RKO (cell line): ENCODE results near the gene PRAC2.

Experiments
- DNase-seq: peaks from one replicate; pipeline ENCODE4 v3.0.0-alpha.2; 2016; ENCODE audit warnings: low spot score

The PRAC2 gene

DNA sequence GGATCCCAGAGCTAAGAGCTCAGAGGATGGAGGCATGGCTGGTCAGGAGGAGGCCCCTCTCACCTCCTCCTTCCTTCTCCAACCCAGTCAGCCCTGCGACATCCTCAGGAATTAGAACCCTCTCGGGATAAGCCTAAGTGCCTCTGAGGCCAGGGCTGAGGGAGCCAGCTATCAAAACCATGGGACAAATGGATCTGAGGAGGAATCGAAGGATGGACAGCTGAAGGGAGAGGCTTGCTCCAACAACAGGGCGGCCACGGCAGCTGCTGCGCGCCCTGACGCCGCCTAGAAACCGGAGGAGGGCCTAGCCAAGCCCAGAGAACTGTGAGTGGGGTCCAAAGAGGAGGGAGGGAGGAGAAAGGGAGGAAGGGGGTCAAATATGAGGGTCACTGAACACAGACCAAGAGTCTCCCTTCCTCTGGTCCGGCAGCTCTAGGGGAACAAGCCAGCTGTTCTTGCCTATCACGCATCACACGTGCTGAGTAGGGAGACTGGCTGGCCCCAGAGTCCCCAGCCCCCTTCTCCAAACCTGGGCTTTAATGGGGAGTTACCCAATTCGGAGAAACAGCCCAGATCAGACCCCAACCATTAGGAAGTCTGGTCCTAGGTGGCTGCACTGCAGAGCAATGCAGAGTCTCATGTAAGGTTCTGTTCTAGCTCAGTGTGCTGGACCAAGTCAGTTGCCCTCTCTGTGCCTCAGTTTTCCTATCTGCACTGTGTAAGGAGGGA, 11.5 kb downstream of the PRAC2 start:
- no peak for DNase-seq

DNA sequence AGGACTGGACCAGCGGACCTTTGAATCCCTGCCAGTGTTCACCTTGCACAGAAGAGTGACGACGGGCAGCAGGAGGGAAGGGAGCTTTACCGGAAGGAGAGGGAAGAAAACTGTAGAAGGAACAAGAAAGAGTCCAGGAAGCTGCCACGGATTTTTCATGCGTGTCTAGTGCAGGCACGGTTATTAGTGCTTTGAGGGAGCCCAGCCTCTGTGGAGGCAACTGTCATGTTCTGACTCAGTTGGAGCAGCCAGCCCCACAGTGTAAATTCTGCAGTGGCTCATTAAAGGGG, 12.0 kb downstream of the PRAC2 start:
- DNase-seq, result no peak

DNA sequence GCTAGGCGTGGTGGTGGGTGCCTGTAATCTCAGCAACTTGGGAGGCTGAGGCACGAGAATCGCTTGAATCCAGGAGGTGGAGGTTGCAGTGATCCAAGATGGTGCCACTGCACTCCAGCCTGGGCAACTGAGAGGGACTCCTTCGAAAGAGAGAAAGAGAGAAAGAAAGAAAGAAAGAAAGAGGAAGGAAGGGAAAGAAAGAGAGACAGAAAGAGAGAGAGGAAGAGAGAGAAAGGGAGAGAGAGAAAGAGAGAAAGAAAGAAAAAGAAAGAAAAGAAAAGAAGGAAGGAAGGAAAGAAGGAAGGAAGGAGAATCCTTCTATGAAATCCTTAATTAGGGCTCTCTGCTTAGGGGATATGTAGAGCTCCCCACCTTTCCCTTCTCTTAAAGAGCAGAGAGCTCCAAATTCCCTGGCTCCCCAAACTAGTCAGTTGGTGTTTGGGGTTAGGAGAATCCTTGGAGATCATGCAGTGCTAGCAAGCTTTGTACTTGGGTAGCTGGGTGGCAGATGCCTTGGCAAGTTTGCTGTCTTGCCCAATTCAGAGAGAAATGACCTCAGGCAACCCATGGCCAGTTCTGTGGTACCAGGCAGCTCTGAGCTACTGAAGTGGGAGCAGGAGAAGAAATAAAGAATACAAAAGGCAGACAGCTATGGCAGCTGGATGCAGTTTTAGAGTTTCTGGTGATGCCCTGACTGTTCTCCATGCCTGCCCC, 14.5 kb downstream of the PRAC2 start:
- no peak for DNase-seq

DNA sequence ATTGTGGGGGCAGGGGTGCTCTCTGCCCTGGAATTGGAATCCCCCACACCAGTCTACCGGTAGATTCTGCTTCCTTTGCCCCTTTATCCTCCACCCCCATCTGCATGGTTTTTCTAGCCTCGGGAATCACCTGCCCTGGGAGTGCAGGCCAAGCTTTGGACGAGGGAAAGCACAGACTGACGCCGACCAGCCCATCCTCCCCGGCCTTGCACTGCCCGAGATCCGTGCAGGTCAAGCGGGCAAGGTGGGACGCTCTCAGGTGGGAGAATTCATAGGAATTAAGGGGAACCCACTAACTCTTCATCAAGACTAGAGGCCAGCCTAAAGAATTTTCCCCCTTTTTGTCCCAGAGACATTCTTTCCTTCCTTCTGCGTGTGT, 15.4 kb downstream of the PRAC2 start:
- no peak for DNase-seq

DNA sequence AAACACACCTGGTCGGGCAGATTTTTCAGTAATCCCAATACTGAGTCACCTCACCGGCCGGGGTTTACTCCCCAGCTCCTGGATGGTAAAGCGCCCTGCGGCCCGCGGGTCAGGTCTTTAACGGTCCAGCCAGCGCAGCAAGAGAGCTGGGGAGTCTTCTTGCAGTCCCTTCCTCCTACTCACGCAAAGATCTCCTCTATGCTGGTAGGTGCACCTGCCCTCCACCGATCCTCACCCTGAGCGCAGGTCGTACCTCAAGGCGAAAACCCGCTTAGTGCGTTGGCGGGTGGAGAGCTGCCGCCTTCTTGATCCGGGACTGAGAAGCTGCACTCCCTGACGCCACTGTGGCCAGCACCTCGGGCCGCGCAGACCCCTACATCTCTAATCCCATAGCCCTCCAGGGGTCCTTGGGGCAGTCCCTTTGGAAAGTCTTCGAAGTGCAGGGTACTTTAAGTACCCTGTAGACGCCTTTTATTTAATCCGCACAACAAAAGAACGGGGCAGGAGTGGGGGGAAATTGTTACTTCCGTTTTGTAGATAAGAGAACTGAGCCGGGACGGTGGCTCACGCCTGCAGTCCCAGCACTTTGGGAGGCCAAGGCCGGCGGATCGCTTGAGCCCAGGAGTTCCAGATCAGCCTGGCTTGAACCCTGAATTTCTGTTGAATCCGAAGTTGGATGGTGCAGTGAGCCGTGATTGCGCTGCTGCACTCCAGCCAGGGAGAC, 16.0 kb downstream of the PRAC2 start:
- no peak for DNase-seq

DNA sequence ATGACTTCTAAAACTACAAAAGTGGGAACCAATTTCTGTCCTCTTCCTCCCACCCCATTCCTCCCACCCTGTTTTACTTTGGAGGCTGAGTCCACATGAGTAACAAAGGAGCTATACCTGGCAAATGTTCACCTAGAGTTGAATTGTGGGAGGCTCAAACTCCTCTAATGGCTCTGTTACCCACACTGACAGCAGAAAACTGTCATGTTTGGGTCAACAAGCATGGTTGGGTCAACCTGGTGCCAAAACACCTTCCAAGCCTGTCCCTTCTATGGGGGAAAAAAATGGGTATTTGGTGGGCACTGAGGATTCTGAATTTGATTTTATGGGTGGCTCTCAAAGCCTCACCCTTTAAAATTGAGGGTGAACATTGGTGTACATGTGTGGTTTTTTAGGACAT, 17.6 kb downstream of the PRAC2 start:
- DNase-seq, result no peak

DNA sequence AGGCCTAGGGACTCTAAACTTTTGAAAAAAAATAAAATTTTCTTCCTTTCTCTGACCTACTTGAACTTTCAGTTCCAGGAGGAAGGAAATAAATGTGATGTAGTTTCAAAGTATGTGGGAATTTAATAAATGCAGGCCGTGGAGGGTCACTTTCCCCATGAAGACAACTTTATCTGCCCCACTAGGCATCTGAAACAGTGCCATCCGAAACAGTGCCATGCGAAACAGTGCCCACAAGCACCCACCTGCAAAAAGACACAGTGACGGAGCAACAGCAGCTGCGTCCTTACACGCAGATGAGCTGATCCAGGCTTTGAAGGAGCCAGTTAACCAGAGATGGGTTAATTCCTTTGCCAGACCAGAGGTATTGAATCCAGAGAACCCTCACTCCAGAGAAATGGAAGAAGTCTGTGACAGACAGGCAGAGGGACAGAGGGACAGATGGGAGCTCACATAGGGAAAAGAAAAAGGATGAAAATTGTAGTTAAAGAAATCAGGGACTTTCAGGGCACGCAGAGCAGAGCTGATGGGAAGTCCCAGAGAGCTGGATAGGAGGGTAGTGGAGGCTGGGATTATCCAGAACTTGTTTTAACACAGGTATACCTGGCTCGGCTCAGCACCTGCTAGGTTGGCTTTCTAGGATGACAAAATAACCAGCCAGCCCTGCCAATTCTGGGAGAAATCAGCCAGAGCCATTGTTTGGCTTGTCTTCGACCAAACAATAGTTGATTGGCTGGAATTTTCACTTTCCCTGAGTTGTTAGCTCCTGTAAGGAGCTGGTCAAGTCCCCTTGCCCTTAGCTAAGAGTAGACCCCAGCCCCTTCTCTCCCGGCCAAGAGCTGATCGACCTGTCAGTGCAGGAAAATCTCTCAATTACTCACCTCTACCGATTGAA, 22.6 kb downstream of the PRAC2 start:
- DNase-seq, result no peak

DNA sequence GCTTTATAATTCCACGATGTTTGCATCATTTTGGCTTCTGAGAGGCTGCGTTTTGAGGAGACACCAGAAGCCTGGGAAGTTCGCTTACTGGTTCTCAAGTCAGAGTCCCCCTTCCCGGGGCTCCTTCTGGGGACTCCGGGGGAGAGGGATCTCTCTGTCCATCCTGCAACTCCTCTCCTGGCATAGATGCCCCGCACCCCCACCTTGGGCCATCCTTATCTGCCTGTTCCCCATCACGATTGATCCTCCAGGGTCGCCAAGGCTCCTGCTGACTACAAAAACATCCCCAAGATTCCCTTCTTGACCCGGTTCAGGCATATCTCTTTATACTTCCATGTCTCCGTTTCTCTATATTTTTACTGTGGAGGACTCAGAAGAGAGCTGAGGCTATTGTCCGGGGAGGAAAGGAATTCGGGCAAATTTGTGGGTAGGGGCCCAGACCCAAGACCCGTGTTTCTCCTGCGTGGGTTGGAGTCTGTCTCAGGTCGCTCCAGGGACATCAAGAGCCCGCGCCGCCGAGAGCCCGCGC, 24.0 kb downstream of the PRAC2 start:
- no peak for DNase-seq

DNA sequence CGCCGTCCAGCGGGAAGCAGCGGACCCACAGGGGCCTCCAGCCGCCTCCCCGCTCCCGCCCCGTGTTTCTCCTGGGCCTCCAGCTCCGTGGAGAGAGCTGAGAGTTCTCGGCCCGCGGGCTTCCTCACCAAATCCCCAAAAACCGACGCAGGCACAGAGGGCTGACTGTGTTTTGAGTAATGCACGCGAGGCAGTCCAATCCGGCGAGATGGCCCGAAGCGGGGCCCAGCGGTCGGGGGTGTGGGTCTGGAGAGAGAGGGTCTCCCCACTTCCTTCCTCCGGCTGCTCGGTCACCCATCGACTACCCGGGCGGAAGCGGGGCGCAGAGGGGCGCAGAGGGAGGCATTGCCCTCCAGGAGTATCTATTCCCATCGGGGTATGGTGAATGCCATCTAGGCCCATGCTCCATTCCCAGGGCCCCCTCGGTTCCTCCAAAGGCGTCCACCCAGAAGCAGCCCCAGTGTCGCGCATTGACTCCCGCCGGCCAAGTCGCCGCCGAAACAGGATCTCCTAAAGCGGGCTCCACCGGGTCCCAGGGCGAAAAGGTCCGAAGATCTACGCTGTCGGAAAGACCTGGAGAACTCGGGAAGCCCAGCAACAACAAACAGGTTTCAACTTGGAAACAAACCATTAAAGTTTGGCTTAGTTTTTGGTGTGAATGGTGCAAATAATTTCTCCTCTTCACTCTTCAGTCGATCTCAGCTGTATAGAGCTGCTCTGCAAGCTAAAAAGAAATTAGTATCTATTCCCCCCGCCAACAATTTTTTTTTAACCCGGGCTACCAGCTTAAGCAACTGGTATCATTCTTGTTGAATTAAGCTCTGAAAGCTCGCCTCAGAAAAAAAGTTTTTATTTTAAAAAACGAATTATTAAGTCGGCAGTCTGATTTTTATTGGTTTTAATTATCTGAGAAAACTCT, 24.7 kb downstream of the PRAC2 start:
- no peak for DNase-seq

DNA sequence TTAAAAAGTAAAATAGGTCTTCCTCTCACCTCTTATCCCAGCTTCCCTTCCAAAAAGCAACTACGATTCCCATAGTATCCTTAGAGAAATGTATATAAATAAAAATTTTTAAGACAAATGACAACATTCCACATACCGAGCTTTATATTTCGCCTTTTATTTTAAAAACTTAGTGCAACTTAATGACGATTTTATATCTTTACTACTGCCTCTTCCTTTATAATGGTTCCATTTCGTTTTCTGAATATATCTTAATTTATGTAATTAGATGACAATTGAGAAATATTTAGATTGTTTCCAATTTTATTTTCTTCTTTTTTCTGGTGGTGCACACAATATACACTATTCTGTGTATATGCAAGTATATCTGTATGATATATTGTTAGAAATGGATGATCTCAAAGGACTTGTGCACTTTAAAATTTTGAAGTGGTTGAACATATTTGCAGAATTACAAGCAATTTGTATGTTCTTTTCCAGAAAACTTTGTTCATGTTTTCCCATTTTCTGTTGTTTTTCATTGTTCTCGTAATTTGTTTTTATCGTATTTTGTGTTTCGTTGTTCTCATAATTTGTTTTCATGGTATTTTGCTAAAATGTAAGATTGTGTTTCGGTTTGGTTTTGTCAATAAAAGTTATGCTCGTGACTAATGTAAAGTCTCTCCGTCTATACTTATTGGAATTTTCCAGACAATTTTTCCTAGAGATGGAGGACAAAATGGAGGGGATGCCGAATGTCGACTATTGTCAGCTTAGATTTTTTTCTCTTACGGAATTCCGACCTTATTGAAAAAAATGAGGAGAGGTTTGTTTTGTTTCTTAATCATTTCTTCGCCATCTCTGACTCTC, 26.0 kb downstream of the PRAC2 start:
- DNase-seq, result no peak

DNA sequence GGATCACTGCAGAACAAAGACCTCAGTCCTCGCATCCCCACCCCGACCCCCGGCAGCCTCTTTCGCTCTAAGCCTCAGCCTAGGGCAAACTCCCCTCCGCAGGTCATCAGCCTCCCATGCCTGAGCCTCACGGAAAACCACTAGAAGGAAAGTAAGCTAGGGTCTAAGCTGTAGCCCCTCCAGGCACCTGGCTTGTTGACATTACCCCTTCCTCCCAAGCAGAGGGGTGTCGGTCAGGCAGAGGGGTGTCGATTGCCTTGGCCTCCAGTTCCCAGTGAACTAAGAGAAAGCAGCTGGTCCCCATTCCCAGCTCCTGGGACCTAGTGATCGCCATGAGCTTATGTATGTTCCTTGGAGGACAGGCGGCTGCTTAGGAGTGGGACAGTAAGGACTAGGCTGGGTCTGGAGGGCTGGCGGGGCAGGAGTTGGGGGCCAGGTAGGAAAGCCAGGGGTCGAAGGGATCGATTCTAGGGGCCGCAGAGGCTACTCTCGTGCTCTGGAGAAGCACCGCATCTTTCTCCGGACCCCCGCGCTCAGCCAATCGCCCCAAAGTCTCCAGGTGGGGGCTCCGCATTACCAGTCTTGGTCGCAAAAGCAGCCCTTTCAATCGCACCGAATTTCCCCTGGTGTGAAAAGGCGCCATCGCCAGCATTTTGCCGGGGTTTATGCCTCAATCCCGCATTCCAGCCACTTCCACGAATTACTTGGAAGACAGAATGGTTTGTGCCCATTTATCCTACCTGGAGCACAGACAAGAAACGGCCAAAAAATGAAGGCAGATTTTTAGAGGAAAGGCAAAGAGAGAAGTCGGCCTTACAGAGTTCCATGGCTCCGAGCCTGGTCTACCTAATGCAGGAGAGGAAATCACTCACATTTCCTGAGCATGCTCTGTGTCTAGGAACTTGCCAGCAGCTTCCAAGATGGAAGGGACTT, 26.9 kb downstream of the PRAC2 start:
- no peak for DNase-seq

DNA sequence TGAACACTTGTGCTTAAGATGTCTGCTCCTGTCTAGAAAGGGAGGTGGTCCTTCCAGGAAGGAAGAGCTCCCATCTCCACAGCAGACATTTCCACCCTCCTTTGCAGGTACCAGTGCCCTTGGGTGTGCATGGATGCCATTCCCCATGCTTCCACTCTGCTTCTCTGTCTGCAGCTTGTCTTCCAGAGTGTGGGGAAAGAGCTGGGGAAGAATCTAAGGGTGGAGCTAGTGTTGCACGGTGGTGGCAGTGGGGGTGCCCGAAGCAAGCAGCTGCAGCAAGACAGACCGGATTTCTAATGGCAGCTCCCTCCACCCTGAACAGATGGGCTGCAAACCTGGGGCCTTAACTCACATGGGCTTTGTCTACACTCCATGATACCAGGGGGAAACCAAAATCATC, 28.2 kb downstream of the PRAC2 start:
- no peak for DNase-seq

DNA sequence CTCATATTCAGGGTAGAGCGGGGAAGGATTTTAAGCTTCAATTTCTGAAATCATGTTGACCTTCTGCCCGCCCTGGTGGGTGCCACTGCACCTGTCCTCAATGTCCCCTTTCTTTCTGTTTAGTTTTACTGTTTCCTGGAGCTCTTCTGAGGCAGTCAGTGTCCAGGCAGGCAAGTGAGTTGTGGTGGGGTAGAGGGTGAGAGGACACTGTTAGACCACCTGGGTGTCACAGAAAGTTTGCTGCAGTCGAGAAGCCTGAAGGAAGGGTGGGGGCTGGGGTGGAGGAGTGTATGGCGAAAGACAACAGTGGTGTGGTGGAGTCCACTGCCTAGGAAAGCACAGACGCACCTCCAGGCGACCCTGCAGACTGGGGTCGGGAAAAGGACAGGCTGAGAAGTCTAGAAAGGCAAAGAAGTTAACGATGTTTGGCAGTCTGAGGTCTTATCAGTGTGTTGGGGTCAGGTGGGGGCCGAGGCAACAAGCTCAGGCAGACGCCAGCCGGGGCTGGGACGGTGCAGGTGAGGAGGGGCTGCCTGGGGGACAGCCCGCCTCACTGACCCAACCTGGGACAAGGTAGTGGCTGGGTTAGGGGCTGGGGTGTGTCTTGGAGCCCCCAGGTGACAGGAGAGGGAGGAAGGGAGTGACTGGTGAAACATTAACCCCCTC, 28.9 kb downstream of the PRAC2 start:
- no peak for DNase-seq

DNA sequence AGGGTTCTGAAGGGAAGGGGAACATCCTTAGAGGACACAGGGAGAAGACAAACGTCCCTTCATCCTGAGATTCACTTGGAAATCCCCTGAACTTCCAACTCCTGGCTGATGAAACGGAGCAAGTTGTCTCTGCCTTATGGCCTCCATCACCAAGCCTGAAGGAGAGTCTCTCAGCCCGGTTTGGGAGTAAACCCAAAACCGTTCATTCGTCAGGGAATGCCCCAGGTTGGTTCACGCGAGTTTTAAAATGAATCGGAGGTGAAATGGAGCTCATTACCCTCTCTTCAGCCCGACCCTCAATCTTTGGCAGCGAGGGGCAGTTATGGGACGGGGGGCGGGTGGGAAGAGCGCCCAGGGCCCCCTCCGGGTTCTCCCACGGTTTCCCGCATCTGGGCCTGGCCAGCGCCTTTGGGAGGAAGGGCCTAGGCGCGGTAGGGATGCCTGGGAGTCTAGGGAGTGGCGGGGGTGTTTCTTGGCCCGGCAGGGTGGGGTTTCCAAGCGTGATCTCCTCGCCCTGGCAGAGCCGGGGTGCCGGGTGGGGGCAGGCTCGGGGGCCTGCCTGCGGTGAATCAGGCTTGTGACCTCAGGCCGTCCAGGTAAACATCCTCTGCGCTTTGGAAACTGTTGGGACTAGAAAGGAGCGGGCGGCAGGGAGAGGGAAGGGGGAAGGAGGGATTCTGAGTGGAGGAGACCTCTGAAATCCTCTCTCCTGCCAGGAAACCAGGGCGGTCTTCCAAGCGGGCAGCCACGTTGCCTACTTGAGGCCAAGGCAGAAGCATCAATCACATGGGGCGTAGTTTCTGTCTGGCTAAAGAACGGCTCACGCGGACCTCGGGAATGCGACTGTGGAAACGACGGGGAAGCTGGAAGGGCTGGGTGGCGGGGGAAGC, 29.7 kb downstream of the PRAC2 start:
- DNase-seq, result no peak

DNA sequence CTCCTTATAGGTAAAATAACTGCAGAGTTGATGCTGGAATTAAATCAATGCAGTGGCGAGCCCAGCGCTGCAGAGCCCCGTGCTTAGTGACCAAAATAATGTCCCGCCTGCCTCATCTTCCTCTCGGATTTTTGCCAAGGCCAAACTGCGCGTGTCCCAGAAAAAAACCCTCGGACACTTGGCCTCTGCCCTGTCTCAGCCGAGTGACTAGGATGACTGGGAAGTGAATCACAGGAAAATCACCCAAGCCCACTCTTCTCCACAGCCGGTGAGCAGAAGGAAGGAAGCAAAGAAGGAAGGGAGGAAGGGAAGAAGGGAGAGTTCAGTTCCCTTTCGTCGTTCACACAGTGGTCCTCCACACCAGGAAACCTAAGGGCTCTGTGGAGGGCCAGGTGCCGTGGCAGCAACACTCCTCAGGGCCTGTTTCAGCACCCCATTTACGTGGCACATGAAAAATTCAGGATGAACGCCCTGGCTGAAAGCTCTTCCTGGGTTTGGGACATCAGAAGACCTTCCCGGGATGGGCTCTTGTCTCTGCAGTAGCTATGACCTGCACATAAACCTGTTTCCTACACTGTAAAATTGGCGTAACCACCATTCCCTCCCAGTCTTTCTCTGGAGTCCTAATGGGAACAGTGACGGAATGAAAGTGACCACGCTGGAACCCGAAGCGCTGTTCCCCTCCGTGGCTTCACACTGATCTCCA, 31.0 kb downstream of the PRAC2 start:
- DNase-seq, result no peak

DNA sequence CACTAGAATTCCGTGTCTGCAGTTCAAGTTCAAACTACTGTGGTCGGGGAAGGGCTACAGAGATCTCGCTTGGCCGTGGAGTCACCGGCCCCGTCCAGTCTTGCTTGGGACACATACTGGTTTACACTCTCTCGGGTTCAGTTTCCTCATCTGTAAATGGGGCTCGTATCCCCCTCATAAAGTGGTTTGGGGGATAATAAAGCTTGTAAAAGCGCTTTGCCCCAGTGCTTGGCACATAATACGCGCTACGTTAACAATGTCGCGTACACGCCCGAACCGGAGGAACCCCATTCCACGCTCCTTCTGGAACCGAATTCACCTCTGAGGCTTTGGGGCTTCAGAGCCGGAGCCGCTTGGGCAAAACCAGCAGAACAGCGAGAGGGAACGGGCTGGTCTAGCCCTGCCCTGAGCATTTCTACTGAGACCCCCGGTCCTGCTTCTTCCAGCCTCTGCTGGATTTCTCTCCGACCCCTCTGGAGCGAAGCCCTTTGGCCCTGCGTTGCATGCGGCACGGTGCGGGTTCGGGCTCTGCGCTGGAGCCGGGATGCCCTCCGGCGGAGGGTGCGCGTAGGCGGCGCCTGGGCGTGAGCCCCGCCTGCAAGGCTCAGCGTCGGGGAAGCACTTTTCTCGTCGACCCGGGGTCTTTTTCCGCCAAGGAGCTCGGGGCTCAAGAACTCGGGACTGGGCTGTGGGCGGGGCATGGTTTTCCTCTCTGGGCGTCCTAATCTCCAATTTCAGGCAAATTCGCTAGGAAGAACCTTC, 31.7 kb downstream of the PRAC2 start:
- DNase-seq, result no peak
